ENCODE results near the gene PIGQ.

The PIGQ gene

GRCh38 chr16:566475-567372 is 3.0 kb upstream of the PIGQ start, which contains the start of gene NHLRC4:
Gene NHLRC4, plus strand, starts transcription at chr16:567005. Its CDS starts 1,043 bp downstream, at chr16:568048.
- TF ChIP-seq CTCF (IDR thresholded peaks at IDR 0.05; ENCODE audit: control insufficient read depth, extremely low read depth, insufficient read depth): no peak
- H3K4me3 ChIP-seq (ENCODE audit: low read depth, low read length): no peak within 1 kb of the TSS
- DNase-seq (ENCODE audit: low read depth): no peak

DNA sequence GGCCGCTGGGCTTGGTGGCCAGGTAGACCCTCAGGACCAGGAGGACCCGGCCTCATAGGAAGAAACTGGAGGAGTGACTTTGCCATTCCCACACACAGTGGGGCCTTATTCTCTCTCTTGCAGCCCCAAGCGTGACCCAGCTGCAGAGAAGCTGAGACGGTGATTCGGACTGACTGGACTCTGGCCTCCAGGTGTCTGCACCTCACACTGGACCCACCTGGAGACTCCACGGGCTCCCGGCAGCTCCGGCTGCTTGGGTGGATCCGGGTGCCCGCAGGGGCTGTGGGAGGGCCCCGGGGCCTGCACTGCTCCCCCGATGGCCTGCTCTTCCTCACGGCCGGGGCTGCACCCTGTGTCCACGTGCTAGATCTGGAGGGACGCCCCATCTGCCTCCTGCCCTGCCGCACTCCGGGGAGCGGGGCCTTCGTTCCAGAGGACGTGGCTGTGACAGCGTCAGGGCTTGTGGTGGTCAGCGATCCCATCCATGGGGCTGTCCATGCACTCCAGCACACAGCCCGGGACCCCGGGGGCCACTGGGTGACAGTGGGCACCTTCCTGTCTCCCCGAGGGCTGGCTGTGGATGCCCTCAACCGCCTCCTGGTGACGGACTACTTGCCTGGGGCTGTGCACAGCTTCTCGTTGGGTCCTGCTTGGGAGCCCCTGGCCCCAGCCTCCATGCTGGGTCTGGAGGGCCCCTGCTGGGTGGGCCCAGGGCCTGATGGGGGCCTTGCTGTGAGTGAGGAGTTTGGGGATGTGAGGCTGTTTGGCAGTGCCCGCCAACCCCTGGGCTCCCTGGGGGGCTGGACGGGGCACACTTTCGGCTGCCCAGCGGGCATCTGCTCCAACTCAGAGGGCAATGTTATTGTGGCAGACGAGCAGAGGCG is 2.2 kb upstream of the PIGQ start:
- H3K4me3 ChIP-seq (ENCODE audit: low read depth, low read length): no peak overlapping the region
- TF ChIP-seq CTCF (IDR thresholded peaks at IDR 0.05; ENCODE audit: control insufficient read depth, extremely low read depth, insufficient read depth): no peak
- no peak for DNase-seq (ENCODE audit: low read depth)

DNA sequence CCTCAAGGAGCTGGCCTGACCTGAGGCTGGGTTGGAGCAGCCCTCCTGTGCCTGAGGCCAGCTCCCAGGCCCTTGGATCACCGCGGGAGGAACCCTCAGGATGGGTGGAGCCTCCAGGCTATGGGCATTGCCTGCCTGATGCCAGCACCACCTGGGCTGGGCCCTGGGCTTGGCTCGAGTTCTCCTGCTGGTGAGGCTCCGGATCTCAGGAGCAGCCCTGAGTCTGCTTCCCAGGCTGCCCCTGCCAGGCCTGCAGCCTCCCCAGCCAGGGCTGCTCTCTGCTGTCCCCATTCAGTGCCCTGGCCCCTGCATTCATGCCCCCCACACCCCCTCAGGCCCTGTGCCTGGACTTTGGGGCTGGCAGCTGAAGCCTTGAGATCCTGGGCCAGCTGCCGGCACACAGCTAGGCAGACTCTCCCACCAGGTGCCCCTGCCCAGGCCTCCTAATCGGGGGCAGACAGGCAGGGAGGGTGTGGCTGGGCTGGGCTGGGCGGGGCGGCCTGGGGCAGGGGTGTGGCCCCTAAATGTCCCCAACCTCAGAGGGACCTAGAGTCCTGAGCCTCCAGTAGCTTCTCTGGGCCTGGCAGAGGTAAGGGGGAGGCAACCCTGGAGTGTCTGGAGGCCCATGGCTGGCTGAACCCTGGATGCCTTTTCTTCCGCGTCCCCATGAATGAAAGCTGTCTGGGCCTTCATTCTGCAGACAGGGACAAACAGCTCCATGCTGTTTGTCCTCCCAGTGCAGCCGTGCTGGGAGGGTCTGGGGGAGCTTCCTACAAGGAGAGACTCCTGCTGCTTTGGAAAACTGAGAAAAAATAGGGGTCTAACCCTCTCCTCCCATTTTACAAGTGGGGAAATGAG is 1.1 kb upstream of the PIGQ start:
- no peak for DNase-seq (ENCODE audit: low read depth)
- peak overlapping the region; percentile 92 for H3K4me3 ChIP-seq (ENCODE audit: low read depth, low read length)
- TF ChIP-seq CTCF (IDR thresholded peaks at IDR 0.05; ENCODE audit: control insufficient read depth, extremely low read depth, insufficient read depth): no peak

- no peak for DNase-seq (ENCODE audit: low read depth)
- no peak overlapping the region for H3K4me3 ChIP-seq (ENCODE audit: low read depth, low read length)
- TF ChIP-seq CTCF (IDR thresholded peaks at IDR 0.05; ENCODE audit: control insufficient read depth, extremely low read depth, insufficient read depth): no peak
Measured at GRCh38 chr16:572865-573650, 3.3 kb downstream of the PIGQ start.

DNA sequence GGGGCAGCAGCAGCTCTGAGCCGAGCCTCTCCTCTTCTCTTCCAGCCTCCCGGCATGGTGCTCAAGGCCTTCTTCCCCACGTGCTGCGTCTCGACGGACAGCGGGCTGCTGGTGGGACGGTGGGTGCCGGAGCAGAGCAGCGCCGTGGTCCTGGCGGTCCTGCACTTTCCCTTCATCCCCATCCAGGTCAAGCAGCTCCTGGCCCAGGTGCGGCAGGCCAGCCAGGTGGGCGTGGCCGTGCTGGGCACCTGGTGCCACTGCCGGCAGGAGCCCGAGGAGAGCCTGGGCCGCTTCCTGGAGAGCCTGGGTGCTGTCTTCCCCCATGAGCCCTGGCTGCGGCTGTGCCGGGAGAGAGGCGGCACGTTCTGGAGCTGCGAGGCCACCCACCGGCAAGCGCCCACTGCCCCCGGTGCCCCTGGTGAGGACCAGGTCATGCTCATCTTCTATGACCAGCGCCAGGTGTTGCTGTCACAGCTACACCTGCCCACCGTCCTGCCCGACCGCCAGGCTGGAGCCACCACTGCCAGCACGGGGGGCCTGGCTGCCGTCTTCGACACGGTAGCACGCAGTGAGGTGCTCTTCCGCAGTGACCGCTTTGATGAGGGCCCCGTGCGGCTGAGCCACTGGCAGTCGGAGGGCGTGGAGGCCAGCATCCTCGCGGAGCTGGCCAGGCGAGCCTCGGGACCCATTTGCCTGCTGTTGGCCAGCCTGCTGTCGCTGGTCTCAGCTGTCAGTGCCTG is 4.4 kb downstream of the PIGQ start:
- TF ChIP-seq CTCF (IDR thresholded peaks at IDR 0.05; ENCODE audit: control insufficient read depth, extremely low read depth, insufficient read depth): no peak
- no peak overlapping the region for H3K4me3 ChIP-seq (ENCODE audit: low read depth, low read length)
- DNase-seq (ENCODE audit: low read depth): no peak

Measured in LNCaP clone FGC (cell line).